MM.1S (cell line): ENCODE measurements around the gene SERF2.

ENCODE experiments used
- CTCF ChIP-seq: fragments of 300-600 bp; sonication (generic); IDR thresholded peaks from 2 replicates; pipeline ENCODE4 v1.5.1; 2016; ENCODE audit warnings: antibody characterized with exemption, low read length, mixed read lengths
- EZH2 ChIP-seq: fragments of 300-600 bp; sonication (generic); optimal IDR thresholded peaks from 2 replicates; pipeline ENCODE3; 2017; ENCODE audit warnings: low read depth, mild to moderate bottlenecking, antibody characterized with exemption, low read length, mixed read lengths
- EZH2phosphoT487 ChIP-seq: fragments of 300-600 bp; sonication (generic); IDR thresholded peaks from 2 replicates; pipeline ENCODE4 v1.6.1; 2018; ENCODE audit warnings: antibody characterized with exemption, low read length

GRCh38 chr15:43792761-43793476 lies 799 bp downstream of the SERF2 start:
- TF ChIP-seq CTCF: no peak
- no peak for TF ChIP-seq EZH2
- no peak for TF ChIP-seq EZH2phosphoT487
